HG03097 (cell line): ENCODE measurements around the gene DLX2.
"Not testable (repeated sequence)": the region's sequence is repeated elsewhere in the genome, so short reads cannot be mapped to it uniquely, and the experiment has no call there.

Experiments used
- ATAC-seq: cut with Tn5 transposase; IDR thresholded peaks from one replicate; pipeline ENCODE4 v1.9.1; 2021; ENCODE audit not compliant: unreplicated experiment, low FRiP score

Gene DLX2

GRCh38 chr2:172062402-172063004, 40.2 kb downstream of the DLX2 start:
- no peak for ATAC-seq

GRCh38 chr2:172060118-172060517, 42.6 kb downstream of the DLX2 start:
- not testable (repeated sequence) for ATAC-seq

- ATAC-seq, result no peak
These were observed 44.0 kb downstream of the DLX2 start for GRCh38 chr2:172058660-172059059.

- no peak for ATAC-seq
These were observed 46.4 kb downstream of the DLX2 start for GRCh38 chr2:172056293-172056692.

GRCh38 chr2:172053486-172053885, 49.2 kb downstream of the DLX2 start:
- no peak for ATAC-seq

- no peak for ATAC-seq
These were observed 50.4 kb downstream of the DLX2 start for GRCh38 chr2:172052000-172052983.

GRCh38 chr2:172050479-172051125, 52.1 kb downstream of the DLX2 start:
- ATAC-seq, result no peak

GRCh38 chr2:172049567-172050120, 53.1 kb downstream of the DLX2 start:
- no peak for ATAC-seq
